Stimulated activated CD4-positive, alpha-beta T cell treated with anti-CD3 and anti-CD28 coated beads, Interleukin-15, amount 100 ng/mL, for 1 hour (primary cell): ENCODE measurements around the gene ARPIN.

Source experiments
- DNase-seq, 2 donors: peaks; one replicate each; pipeline ENCODE4 v3.0.0-alpha.2; 2020; ENCODE audit warnings: low read depth in 1 of 2, low spot score in 1 of 2

ARPIN gene

DNA sequence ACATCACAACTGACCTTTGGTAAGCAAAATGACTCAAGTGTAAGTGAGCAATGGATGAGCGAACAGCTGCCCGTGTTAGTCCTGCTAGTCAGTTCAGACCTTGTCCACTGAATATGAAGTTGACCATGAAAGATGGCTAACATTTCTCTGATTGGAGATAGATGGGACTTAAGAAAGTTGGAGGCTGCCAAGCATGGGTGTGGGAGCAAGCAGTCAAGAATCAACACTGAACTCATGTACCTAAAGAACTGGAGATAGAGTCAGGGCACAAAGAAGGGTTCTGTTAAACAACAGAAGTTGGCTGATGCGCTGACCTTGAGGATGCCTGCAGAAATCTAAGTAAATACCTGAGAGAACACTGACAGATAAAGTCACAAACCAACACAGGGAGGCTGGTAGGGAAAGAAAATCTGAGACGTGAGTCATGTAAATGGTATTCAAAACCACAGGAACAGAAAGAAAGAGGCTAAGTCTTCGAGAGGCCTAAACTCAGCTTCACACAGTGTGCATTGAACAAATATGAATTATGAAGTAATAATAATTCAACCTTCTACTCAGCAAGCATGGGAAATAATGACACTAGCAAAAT lies 67.4 kb downstream of the ARPIN start:
- no peak for DNase-seq
